KG1 (cell line): ENCODE results near the gene DOCK2.

Experiments
- DNase-seq: peaks from one replicate; lab custom pipeline; 2025; lab: John Stamatoyannopoulos, UW

The DOCK2 gene

DNA sequence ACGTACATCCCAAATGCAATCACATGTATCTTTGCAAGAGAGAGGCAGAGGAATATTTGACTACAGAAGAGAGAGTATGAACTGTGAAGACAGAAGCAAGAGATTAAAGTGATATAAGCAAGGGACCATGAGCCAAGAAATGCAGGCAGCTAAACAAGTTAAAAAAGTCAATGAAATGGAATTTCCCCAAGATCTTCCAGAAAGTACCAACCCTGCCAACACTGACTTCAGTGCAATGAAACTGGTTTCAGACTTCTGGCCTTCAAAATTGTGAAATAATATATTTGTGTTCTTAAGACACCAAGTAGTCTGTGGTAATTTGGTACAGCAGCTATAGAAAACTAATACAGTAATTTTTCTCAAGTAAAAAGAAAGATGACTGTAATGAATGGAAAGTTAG lies 489.6 kb downstream of the DOCK2 start:
- DNase-seq = no peak

DNA sequence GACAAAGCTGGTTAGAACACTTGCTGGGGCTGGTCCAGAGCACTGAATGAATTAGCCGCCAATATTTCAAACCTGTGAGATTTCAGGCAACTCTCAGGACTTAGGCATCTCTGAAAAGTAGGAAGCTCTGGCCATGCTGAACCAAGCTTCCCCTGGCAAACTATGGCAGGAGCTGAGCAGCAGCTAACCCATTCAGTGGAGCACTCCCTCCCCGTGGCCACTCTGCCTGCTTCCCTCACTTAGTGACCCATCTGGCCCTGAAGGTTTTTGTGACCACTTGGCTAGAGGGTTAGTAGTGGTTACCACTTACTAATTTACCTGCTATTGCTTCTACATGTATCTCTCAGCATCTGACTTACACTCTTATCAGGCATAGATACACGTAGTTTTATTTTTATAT lies 494.2 kb downstream of the DOCK2 start:
- no peak for DNase-seq

DNA sequence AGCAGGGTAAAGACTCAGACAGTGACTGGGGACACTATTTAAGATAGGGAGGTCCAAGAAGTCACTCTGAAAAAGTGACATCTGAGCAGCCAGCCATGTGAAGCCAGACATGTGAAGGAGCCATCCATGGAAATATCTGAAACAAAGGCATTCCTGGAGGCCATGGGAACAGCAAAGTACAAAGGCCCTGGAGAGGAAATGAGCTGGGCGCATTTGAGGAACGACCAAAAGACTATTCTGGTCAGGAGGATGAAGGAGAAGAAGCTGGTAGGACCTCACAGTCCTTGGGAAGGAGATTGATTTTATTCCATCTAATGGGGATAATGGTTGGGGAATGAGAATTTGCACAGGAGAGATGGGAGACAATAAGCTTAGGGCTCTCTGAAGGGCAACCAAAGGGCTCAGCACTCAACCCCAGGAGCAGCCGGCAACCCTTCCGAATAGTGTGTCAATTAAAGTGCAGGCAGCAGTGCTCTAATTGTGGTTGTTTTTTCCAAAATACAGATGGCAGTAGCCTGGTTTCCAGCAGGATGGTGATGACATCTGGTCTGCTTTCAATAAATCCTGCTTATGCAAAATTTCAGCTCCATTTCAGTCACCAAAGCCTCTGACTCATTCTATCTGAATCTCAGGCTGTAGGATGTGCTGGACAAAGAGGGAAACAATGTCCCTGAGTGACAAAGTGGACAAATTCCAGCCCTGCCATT lies 495.3 kb downstream of the DOCK2 start:
- DNase-seq = no peak
